Muscle of leg (tissue), 11 donors: ENCODE results near the gene EIF3A. TPM values are rescaled to one million over a fixed set of nuclear protein-coding genes. Genes with fewer than 3 reads are reported as not detected.
"Not testable (repeated sequence)": the region's sequence is repeated elsewhere in the genome, so short reads cannot be mapped to it uniquely, and the experiment has no call there.

Experiments used
- DNase-seq: peaks from one replicate; pipeline ENCODE4 v3.0.0; 2013
- H3K27ac ChIP-seq: one replicate; pipeline ENCODE4 v1.5.1; 2013; ENCODE audit warnings: mild to moderate bottlenecking, low read length, control low read depth
- H3K27me3 ChIP-seq: one replicate; pipeline ENCODE4 v1.6.1; 2013; ENCODE audit warnings: low read length; ENCODE audit not compliant: control insufficient read depth, insufficient read depth
- H3K36me3 ChIP-seq: one replicate; pipeline ENCODE4 v1.6.1; 2013; ENCODE audit warnings: low read length; ENCODE audit not compliant: control insufficient read depth, insufficient read depth
- H3K4me1 ChIP-seq: one replicate; pipeline ENCODE4 v1.6.1; 2013; ENCODE audit warnings: low read length; ENCODE audit not compliant: control insufficient read depth, insufficient read depth
- H3K4me3 ChIP-seq: one replicate; pipeline ENCODE4 v1.5.1; 2013; ENCODE audit warnings: low read length, control low read depth
- H3K9me3 ChIP-seq: replicated peaks from 2 replicates; pipeline ENCODE4 v1.6.1; 2013; ENCODE audit warnings: low read depth, low read length; ENCODE audit not compliant: control insufficient read depth
- WGBS: methylation state at CpG from one replicate; pipeline ENCODE4 v1.1.5; 2013; ENCODE audit warnings: missing lambda C conversion rate; ENCODE audit not compliant: insufficient coverage; 5-methylcytosine and 5-hydroxymethylcytosine counted together
- polyA plus RNA-seq, 8 donors: library from polyadenylated mRNA; unstranded; fragments of 120-200 nt; gene quantifications; one replicate each; pipeline versions ENCODE4 v1.2.1 to v1.2.3, GENCODE V29; 2013; ENCODE audit warnings: inconsistent platforms in 1 of 8, low replicate concordance in 1 of 8; ENCODE audit not compliant: insufficient read length in 8 of 8, insufficient read depth in 1 of 8
- total RNA-seq: library from RNA; stranded (reverse); fragments of 120-200 nt; gene quantifications from one replicate; pipeline ENCODE4 v1.2.4, GENCODE V29; 2013

Gene EIF3A
- total and polyA plus RNA-seq, 9 donors = 65.6 to 160 (median 144) TPM

- Histone ChIP-seq H3K36me3 (peaks cover 45% of the 10 kb centered on the region), H3K4me3 (no peak overlapping the region), H3K9me3 (no peaks in the 10 kb centered on the region), H3K27ac (no peak overlapping the region), H3K27me3 (no peaks in the 10 kb centered on the region), H3K4me1 (no peaks in the 10 kb centered on the region)
- WGBS = no CpG with 5 or more reads among the region's 6 CpGs
- DNase-seq = no peak
These were observed 35.8 kb upstream of the EIF3A start for GRCh38 chr10:119116326-119116951.

GRCh38 chr10:119115926-119116325, 35.3 kb upstream of the EIF3A start:
- no peaks in the 10 kb centered on the region for H3K27me3 ChIP-seq
- no peaks in the 10 kb centered on the region for H3K4me1 ChIP-seq
- peaks cover 40% of the 10 kb centered on the region for H3K36me3 ChIP-seq
- H3K27ac ChIP-seq = no peak overlapping the region
- H3K9me3 ChIP-seq = no peaks in the 10 kb centered on the region
- no CpG with 5 or more reads among the region's 9 CpGs for WGBS
- H3K4me3 ChIP-seq = no peak overlapping the region
- peak; percentile 39 for DNase-seq

- peaks cover 45% of the 10 kb centered on the region for H3K36me3 ChIP-seq
- WGBS = 53% methylated on average over 5 of the region's 11 CpGs
- no peak overlapping the region for H3K27ac ChIP-seq
- H3K4me1 ChIP-seq = no peaks in the 10 kb centered on the region
- H3K27me3 ChIP-seq = no peaks in the 10 kb centered on the region
- H3K9me3 ChIP-seq = no peaks in the 10 kb centered on the region
- no peak overlapping the region for H3K4me3 ChIP-seq
- no peak for DNase-seq
These were observed 33.4 kb upstream of the EIF3A start for GRCh38 chr10:119113751-119114732.

DNA sequence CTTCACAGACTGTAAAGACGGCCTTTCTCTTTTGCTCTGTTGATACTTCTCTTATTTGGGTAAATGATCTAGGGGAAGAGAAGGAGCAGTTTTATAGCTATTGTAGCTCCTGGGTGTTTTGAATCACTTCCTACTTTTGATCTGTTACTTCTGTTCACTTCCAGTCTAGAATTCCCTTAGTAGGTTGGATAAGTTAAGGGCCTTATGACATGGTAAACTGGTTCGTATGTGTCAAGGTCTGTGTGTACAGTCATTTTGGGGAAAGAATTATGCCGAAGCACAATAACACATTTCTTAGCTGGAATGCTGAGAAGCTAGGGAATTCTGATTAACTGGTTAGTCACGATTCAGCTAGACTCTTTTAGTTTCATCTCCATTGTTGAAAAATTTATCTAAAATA, 31.4 kb upstream of the EIF3A start:
- Histone ChIP-seq H3K4me1 (no peaks in the 10 kb centered on the region), H3K4me3 (no peak overlapping the region), H3K27ac (no peak overlapping the region), H3K27me3 (no peaks in the 10 kb centered on the region), H3K36me3 (peaks cover 41% of the 10 kb centered on the region), H3K9me3 (no peaks in the 10 kb centered on the region)
- WGBS = no CpG with 5 or more reads among the region's 4 CpGs
- DNase-seq = no peak

DNA sequence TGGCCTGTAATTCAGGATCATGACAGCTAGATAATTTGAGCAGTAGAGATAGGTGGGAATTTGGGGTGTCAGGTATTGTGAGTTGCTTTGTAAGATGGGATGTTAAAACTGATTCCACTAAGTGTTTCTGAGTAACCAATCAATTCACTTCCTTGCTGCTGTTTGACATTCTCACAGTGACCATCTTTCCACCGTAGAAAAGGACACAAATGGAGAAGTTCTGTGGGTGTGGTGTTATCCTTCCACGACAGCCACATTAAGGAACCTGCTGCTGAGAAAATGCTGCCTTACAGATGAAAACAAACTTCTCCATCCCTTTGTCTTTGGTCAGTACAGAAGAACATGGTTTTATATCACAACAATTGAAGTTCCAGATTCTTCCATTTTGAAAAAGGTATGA, 27.2 kb upstream of the EIF3A start:
- no CpG with 5 or more reads among the region's 2 CpGs for WGBS
- H3K36me3 ChIP-seq = peaks cover 28% of the 10 kb centered on the region
- H3K27me3 ChIP-seq, H3K27ac ChIP-seq, DNase-seq, H3K9me3 ChIP-seq, H3K4me3 ChIP-seq, H3K4me1 ChIP-seq: not testable (repeated sequence)

DNA sequence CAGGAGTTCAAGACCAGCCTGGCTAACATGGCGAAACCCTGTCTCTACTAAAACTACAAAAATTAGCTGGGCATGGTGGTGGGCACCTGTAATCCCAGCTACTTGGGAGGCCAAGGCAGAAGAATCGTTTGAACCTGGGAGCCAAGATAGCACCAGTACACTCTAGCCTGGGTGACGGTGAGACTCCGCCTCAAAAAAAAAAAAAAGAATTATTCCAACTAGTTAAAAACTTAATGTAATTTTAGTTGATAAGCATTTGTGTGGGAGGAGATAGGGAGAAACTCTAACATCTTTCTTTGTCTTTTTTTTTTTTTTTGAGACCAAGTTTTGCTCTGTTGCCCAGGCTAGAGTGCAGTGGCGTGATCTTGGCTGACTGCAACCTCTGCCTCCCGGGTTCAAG, 26.5 kb upstream of the EIF3A start:
- H3K9me3 ChIP-seq, H3K4me1 ChIP-seq, H3K27ac ChIP-seq, H3K27me3 ChIP-seq, H3K4me3 ChIP-seq, DNase-seq: not testable (repeated sequence)
- WGBS = 100% methylated on average over 1 of the region's 6 CpGs
- peaks cover 22% of the 10 kb centered on the region for H3K36me3 ChIP-seq

DNA sequence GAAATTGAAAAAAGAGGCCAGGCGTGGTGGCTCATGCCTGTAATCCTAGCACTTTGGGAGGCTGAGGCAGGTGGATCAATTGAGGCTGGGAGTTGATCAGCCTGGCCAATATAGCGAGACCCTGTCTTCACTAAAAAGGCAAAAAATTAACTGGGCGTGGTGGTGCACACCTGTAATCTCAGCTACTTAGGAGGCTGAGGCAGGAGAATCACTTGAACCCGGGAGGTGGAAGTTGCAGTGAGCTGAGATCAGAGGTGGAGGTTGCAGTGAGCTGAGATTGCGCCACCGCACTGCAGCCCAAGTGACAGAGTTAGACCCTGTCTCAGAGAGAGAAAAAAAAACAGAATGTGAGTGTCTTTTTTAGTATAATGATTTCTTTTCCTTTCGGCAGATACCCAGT, 25.3 kb upstream of the EIF3A start:
- H3K9me3 ChIP-seq, H3K27me3 ChIP-seq, DNase-seq, H3K4me3 ChIP-seq, H3K4me1 ChIP-seq, H3K27ac ChIP-seq: not testable (repeated sequence)
- peaks cover 21% of the 10 kb centered on the region for H3K36me3 ChIP-seq
- WGBS = 95% methylated on average over 6 of the region's 7 CpGs

- H3K36me3 ChIP-seq = peaks cover 15% of the 10 kb centered on the region
- no peaks in the 10 kb centered on the region for H3K27me3 ChIP-seq
- H3K4me1 ChIP-seq = peaks cover 6% of the 10 kb centered on the region
- no peak overlapping the region for H3K27ac ChIP-seq
- 60% methylated on average over 1 of the region's 12 CpGs for WGBS
- peak overlapping the region; percentile 62 for H3K4me3 ChIP-seq
- no peaks in the 10 kb centered on the region for H3K9me3 ChIP-seq
- DNase-seq = no peak
These were observed 24.5 kb upstream of the EIF3A start for GRCh38 chr10:119105155-119105554.

DNA sequence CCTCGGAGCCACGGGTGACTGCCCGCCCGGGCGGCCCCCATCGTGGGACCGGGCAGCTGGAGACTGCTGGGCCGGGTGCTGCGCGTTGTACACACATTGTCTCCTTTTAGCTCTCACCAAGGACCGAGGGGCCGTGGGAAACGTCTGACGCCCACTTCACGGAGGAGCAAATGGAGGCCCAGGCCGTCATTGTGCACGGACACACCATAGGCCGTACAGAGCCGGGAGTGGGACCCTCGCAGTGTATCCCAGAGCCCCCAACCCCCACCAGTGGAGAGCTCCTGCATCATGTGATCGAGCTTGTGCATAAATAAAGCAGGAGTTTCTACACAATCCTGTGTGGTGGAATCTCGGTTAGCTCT, 24.0 kb upstream of the EIF3A start:
- Histone ChIP-seq H3K27ac (peak overlapping the region; percentile 35), H3K27me3 (no peaks in the 10 kb centered on the region), H3K36me3 (peaks cover 10% of the 10 kb centered on the region), H3K9me3 (no peaks in the 10 kb centered on the region), H3K4me1 (peaks cover 6% of the 10 kb centered on the region), H3K4me3 (peak overlapping the region; percentile 62)
- 0% methylated on average over 15 of the region's 22 CpGs for WGBS
- peak; percentile 31 for DNase-seq

GRCh38 chr10:119103903-119104653, 23.5 kb upstream of the EIF3A start, which contains the start of gene DENND10:
DENND10 (plus strand) TSS chr10:119104113; CDS start chr10:119104143, 30 bp downstream.
- Histone ChIP-seq H3K4me3 (peak within 1 kb of the TSS; percentile 62), H3K27ac (peak within 1 kb of the TSS; percentile 35), H3K27me3 (no peaks in the 10 kb centered on the region), H3K4me1 (peaks cover 6% of the 10 kb centered on the region), H3K36me3 (peaks cover 8% of the 10 kb centered on the region), H3K9me3 (no peaks in the 10 kb centered on the region)
- WGBS = under 1% methylated on average over 76 of the region's 91 CpGs
- peak; percentile 86 for DNase-seq
